Embryonic facial prominence (tissue), 1 donor: ENCODE data around the gene METTL24.
"Not testable (repeated sequence)": the region's sequence is repeated elsewhere in the genome, so short reads cannot be mapped to it uniquely, and the experiment has no call there.

Source experiments
- DNase-seq: peaks from one replicate; pipeline ENCODE4 v3.0.0-alpha.2; 2016; ENCODE audit errors: extremely low spot score

The METTL24 gene

DNA sequence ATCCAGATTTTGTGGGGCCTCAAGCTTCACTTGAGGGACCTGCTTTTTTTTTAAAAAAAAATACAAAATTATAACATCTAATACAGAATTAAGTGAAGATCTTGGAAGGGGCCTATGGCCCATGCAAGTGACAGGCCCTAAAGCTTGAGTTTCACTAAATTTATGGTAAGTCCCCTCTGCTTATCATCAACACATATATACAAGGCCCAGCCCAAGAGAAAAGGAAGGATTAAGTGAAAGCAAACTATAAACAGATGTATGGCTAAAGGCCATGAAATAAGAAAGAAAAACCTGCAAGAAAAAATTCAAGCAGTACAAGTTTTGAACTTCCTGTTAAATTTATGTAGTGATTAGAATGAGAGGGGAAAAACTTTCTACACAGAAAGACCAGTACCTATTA, 91.2 kb downstream of the METTL24 start:
- no peak for DNase-seq

DNA sequence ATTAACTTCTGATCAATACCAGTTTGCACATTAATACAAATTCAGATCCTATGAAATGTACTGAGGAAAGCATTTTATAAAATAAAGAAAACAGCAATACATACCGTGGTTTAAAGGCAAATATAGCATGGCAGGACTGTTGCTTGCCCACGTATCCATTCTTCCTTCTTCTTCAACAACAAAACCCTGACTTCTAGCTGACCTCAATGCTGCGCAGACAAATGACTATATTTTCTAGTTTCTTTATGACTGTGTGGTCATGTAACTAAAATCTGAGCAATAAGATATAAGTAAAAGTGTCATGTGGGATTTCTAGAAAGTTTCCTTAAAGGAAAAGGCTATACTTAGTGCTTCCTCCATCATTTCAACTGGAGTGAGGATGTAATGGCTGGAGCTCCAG, 92.9 kb downstream of the METTL24 start:
- no peak for DNase-seq

DNA sequence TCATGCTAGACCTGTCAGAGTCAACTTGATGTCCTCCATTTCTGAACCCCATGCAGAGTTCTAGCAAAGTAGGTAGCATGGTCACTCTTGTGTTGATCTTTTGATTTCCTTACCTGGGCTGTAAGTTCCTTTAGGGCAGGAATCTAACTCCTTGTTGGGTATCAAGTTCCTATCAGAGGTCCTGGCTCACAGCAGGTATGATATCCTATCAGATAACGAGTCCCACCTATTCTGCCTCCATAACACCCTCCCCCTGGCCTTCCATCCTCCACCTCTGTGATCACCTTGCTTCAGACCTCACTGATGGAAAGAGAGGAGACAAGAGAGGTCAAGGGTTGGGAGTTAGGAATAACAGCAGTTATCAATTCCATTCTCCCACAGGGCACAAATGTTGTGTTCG, 101.8 kb downstream of the METTL24 start:
- DNase-seq = no peak

DNA sequence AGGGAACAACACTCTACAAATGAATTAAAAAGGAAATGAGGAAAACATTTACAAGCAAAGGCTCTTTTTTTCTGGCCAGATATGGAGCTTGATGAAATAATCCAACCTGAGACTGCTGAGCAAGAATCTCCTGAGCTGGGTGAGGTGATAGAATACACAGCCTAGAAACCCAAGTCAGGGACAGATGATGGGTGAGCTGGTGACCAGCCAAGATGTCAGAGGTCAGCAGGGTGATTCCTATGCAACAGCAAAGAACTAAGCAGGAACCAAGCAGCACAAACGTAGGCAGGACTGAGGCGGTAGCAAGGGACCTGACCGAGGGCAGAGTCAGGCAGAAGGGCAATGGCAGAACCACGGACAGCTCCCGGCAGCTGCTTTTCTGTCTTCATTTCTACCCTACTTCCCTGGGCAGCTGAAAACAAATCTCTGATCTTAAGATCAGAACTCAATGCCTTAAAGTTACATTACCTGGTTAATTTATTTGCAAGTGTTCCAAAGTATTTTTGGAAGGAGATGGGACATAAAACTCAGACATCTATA, 102.9 kb downstream of the METTL24 start:
- no peak for DNase-seq

DNA sequence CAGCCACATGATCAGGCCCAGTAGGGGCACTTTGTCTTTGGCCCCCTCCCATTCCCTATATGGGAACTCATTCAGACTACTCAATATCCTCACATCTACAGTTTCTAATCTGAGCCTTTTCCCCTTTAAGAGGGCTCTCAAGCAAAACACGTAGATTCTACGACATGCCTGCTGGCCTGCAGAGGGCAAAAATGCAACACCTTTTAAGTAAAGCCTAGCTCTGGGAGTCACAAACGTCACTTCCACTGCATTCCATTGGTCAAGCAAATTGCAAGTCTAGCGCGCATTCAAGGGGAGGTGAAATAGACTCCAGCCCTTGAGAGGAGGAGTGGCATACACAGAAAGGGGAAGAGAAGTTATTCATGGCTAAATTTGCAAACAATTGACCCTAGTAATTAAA, 107.3 kb downstream of the METTL24 start:
- no peak for DNase-seq

DNA sequence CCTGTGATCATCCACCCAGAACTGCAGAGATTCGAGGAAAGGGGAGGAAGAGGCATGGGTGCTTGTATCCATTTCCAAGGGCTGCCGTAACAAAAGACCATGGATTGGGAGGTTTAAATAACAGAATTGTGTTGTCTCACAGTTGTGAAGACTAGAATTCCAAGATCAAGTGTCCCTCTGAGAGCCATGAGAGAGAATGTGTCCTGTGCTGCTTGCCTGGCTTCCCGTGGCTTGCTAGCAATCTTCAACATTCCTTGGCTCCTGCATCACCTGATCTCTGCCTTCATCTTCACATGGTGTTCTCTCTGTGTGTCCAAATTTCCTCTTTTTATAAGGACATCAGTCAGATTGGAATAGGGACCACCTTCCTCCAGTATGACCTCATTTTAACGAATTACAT, 108.1 kb downstream of the METTL24 start:
- DNase-seq = no peak

DNA sequence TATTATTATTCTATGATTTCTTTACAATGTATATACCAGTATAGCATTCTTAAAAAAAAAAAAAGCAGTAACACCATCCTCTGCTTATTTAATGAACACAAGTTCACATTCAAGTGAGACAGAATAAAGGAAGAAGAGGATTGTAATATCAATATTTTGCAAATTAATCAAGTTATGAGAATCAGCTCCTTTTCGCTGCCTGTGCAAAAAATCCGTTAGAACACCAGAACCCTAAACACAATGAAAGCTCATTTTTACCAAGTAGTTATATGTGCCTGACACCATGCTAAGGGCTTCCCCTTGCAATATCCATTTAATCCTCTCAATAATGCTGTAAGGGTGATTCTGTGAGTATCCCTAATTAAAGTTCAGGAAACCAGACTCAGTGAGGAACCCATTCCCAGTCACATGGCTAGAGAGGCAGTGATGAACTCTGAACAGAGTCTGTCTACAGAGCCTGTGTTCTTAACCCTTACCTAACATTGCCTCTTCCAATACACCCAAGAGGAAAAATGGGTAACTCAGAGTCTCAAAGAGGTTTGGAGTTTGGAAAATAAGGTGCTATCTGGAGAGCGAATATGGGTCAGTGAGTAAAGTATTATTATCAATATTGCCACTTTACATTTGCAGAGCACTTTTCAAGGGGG, 111.1 kb downstream of the METTL24 start:
- no peak for DNase-seq

DNA sequence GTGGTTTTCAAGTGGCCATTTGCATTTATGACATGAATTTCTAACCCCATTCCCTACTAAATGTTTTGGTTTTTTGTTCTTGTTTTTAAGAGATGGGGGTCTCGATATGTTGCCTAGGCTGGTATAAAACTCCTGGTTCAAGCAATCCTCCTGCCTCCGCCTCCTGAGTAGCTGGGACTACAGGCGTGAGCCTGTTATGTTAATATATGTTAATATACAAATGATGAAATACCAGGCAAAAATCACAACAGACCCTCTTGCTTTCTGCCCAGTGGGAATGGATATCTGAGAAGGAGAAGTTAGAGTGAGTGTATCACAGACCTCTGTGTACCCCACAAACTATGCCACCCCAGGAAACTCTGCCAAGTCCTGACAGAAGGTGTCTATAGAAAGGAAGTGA, 111.8 kb downstream of the METTL24 start:
- no peak for DNase-seq

DNA sequence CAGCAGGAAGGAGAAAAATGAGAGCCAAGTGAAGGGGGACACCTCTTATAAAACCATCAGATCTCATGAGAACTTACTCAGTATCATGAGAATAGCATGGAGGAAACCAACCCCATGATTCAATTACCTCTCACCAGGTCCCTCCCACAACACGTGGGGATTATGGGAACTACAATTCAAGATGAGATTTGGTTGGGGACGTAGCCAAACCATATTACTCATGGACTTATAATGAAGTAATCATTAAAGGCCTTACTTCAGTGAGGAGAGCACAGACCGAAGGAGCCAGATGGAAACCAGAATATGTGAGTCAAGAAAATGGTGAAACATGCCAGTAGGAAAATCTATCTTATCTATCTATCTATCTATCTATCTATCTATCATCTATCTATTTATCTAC, 113.5 kb downstream of the METTL24 start:
- DNase-seq = not testable (repeated sequence)

DNA sequence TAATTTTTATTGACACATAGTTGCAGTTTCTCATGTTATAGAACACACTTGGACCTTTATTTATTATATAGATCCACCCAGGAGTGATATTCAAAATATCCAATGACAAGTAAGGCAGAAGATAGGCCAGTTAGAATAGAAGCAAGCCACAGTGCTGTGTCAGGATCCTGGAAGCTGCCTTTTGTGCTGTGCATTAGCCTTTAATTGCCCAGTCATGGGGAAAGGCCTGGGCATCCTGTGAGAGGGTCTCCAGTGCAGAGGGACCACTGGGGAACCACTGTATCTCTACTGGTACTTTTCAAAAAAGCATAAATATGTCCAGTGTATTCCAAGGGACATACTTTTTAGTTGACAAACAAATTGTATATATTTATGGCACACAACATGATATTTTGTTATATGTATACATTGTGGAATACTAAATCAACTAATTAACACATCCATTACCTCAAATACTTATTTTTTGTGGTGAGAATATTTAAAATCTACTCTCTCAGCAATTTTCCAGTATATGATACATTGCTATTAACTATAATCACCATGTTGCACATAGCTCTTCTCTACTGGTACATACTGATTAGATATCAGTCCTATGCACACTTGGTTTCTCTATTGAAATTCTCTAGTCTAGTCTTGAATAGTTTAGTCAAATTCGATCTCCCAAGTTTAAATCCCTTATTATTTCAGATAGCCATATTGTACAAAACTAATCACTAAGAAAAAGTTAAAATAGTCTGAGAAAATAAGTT, 118.4 kb downstream of the METTL24 start:
- no peak for DNase-seq

DNA sequence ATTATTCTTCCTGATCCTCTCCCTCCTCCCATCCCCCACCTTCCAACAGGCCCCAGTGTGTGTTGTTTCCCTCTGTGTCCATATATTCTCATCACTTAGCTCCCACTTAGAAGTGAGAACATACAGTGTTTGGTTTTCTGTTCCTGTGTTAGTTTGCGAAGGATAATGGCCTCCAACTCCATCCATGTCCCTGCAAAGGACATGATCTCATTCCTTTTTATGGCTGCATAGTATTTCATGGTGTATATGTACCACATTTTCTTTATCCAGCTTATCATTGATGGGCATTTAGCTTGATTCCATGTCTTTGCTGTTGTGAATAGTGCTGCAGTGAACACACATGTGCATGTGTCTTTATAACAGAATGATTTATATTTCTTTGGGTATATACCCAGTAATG, 122.1 kb downstream of the METTL24 start:
- not testable (repeated sequence) for DNase-seq

DNA sequence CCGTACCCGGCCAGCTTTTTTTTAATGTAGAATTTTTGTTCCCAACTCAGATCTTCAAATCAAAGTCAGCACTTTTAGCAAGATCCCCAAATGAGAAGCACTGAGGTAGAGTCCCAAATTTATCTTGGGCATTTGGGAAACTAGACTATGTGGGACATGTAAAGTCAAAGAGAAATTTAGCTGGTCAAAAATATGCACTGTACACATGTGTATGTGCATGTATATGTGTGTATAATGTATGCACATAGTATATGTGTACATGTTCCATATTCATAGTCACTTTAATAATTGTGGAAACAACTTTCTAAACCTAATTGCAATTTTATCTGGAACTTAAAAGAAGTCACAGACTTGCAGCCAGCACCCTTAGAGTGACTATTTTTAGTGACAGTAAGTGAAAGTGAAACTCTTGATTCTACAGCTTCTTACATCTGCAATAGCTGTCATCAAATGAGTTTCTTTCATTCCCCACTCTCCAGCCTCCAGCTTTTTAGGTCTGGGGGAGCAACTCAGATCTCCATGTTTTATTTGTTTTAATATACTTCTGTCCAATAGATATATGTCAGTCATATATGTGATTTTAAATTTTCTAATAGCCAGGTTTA, 124.3 kb downstream of the METTL24 start:
- DNase-seq = no peak

DNA sequence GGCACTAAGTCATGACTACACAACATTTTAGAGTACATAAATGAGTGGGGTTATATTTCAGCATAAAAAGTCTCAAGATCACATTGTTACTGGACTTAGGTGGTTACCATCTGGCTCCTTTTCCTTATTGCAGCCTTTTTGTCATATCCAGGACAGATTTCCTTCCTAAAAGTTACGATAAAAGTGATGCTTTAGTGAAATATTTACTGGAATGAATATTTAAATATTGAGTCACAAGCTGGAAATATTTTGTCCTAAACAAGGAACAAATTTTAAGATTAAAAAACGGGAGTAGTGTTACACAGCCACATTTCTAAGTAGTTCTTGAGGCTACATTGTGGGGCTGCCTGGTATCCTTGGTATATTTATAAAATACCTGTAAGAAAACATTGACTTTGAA, 125.7 kb downstream of the METTL24 start:
- no peak for DNase-seq

DNA sequence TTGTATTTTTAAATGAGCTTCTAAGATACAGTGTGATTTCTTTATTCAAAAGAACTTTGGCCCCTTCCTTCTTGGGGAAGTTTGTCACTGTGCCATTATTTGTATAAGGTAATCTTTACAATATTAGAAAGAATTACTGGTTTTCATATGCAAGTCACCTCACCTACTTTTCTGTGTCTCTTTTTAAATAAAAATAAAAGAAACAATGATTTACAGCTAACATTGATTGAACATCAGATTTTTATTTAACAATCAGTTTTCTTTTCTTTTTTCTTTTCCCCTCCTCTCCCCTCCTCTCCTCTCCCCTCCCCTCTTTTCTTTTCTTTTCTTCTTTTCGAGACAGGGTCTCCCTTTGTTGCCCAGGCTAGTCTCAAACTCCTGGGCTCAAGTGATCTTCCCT, 131.9 kb downstream of the METTL24 start:
- DNase-seq = no peak

DNA sequence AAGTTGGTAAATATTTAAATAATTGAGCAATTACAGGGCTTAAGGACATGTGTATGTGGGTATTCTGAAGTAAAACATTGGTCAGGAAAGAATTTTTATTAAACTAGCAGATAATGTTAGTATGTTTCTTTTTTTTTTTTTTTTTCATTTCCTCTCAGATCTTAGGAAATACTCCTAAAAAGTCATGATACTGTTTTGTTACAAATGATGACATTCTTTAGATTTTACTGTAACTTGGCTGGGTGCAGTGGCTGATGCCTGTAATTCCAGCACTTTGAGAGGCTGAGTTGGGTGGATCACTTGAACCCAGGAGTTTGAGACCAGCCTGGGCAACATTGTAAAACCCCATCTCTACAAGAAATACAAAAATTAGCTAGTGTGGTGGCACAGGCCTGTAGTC, 136.4 kb downstream of the METTL24 start:
- DNase-seq = no peak

DNA sequence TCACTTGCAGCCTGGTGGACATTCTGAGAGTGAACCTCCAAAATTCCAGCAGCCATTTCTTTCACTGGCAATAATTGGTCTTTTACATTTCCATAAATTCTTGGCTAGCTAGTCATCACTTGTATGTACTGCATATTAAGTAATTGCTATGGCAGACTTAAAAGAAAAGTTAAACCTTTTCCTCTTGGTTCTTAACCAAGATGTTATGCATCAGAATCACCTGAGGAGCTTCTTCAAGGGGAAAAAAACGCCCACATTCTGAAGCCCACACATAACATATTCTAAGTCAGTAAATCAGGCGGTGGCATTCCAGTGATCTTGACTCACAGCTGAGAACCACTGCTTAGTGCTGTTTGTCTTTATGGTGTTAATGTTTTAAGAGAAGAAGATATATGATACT, 140.9 kb downstream of the METTL24 start:
- DNase-seq = no peak

DNA sequence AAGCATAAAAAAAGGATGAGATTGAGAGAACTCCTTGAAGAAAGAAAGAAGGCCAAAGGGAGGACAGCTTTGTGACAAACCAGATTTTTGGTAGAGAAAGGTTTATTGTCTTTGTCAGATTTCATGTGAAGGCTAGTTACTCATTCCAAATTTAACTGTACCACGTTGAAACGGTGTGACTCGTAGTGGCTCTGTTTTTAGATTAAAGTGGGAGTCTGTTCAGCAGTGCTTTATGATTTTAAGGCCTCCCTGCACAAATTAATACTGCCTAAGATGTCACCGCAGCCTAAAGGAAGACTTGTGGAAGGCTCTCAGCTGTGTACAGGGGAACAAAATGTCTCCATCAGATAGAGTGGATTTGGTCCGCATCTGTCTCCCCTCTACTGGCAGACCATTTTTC, 142.0 kb downstream of the METTL24 start:
- no peak for DNase-seq

DNA sequence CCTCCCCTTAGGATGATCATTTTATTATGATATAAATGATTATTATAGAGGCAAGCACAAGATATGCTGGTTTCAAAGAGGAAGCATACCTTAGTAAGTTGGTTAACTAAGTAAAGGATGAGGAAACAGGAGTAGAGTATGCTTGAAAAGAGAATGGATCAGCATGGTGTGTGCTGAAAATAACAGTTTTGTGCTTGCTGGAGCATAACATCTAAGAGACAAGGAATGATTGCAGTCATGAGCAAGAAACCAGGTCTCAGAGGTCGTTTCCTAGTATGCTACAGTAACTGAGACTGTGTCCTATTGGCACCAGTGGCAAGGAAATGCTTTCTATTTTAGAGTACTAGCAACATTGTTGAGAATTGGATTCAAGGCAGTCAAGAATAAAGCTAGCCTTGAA, 143.8 kb downstream of the METTL24 start:
- DNase-seq = no peak

DNA sequence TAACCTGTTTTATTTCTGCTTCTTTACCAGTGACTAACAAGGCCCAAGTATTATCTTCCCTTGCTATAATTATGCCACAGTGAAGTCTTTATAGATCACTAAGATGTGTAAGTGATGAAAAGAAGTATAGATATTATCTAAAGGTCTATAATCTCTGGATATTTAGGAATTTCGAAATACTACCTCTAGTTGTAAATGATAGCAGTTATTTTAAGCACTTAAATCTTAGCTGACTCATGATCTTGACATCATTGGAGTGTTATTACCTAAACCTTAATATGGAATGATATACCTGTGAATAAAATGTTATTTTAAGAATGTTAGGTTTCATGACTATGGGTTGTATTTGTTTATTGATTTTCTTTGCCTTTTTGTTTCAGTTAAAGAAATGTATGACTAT, 146.4 kb downstream of the METTL24 start:
- DNase-seq = no peak

DNA sequence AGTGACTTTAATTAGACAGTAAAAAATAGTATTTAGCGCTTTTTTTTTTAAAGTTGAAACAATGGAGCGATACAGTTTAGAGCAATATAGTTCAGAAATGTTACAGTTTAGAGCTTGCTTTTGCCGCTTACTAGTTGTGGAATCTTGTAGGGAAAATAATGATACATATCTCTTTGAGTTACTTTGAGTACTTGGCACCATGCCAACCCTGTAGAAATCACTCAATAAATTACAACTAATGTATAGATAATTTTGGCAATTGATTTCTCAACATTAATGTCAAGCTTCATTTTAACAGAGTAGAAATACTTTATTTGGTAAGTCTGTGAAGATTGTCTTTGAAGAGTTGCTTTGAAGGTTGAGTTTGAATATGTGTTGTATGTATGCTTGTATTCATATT, 150.5 kb downstream of the METTL24 start:
- DNase-seq = no peak

DNA sequence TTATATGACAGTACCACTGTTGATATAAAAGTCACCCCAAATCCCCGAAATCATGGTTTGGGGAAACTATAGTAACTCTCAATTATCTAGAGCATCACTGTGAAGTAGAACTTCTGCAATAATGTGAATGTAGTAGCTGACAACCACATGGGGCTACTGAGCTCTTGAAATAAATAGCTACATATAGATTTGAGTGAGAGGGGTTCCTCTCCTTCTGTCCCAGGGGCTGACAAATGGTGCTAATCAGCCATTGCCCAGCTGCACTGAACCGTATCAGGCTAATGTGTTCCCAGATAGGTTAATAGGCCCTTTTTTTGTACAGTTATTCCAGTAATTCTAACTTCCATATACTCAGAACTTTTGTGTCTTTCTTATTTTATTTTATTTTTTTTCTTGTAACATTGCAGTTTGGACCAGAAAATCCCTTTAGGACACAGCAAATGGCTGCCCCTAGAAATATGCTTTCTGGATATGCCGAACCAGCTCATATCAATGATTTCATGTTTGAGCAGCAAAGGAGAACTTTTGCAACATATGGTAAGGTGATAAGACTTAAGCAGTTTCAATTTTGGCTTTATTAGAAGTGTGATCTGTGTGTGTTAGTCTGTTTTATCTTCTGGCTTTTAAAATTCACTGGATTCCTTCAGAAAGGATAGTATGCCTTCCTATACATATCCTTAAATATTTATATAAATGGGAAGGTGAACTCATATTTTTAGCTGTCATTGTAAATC, 156.8 kb downstream of the METTL24 start:
- DNase-seq = no peak

DNA sequence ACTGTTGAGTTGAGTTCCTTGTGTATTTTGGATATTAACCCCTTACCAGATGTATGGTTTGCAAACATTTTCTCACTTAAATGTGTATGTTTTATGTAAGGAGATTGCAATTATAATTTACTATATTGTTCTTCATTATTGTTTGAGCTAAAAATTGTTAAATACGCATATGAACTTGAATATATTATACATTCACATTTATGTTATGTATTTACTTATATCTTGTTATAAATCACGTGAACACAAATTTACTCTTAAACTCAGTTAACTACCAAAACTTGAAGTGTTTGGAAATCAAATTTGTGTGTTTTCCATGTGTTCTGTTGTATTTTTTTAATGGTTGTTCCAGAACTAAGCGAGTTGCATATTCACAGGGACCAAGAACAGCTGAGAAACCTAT, 159.6 kb downstream of the METTL24 start:
- DNase-seq = no peak
